ENCODE data around the gene TFR2. TPM values are rescaled to one million over a fixed set of nuclear protein-coding genes. Genes with fewer than 3 reads are reported as not detected.

Gene TFR2
- total RNA-seq, 1 donor from 2014 or later, result 1.4 TPM

GRCh38 chr7:100572281-100572948, 68.9 kb downstream of the TFR2 start:
- no peak for DNase-seq

GRCh38 chr7:100571829-100572116, 69.6 kb downstream of the TFR2 start:
- DNase-seq, result no peak

- DNase-seq, result no peak
These were observed 70.2 kb downstream of the TFR2 start for GRCh38 chr7:100570954-100571828.

Small RNA genes within 50 kb of the gene (small RNA-seq; reads per million reads assigned to genes)
- not detected for gene SAP25 (ENCODE audit: low replicate concordance)

Other genes starting within 250 kb of the TFR2 start
- 4.7 TPM for gene ZCWPW1, start 212.8 kb downstream of the TFR2 start, total RNA-seq
- gene MEPCE, start 211.7 kb downstream of the TFR2 start, total RNA-seq, result 16.2 TPM
- gene PPP1R35, start 205.1 kb downstream of the TFR2 start, total RNA-seq, result 8.1 TPM
- gene SPACDR, start 177.3 kb downstream of the TFR2 start, total RNA-seq, result 0.49 TPM
- gene TSC22D4, start 162.3 kb downstream of the TFR2 start, total RNA-seq, result 18.8 TPM
- gene NYAP1, start 157.6 kb downstream of the TFR2 start, total RNA-seq, result 1.7 TPM
- 5.2 TPM for gene AGFG2, start 102.3 kb downstream of the TFR2 start, total RNA-seq
- gene SAP25, start 67.7 kb downstream of the TFR2 start, total RNA-seq, result 0.39 TPM
- 13.3 TPM for gene LRCH4, start 55.4 kb downstream of the TFR2 start, total RNA-seq
- gene FBXO24, start 55.2 kb downstream of the TFR2 start, total RNA-seq, result 0.20 TPM
- gene PCOLCE, start 39.2 kb downstream of the TFR2 start, total RNA-seq, result 102 TPM
- gene MOSPD3, start 29.0 kb downstream of the TFR2 start, total RNA-seq, result 5.8 TPM
- not detected for gene ACTL6B, start 14.9 kb upstream of the TFR2 start, total RNA-seq
- gene GNB2, start 32.2 kb upstream of the TFR2 start, total RNA-seq, result 69.4 TPM
- gene GIGYF1, start 52.7 kb upstream of the TFR2 start, total RNA-seq, result 17.9 TPM
- 23.9 TPM for gene POP7, start 64.6 kb upstream of the TFR2 start, total RNA-seq
- not detected for gene EPO, start 78.9 kb upstream of the TFR2 start, total RNA-seq
- not detected for gene ZAN, start 92.0 kb upstream of the TFR2 start, total RNA-seq
- gene EPHB4, start 186.0 kb upstream of the TFR2 start, total RNA-seq, result 54.6 TPM
- gene SLC12A9, start 211.2 kb upstream of the TFR2 start, total RNA-seq, result 12.2 TPM
- 36.5 TPM for gene TRIP6, start 225.8 kb upstream of the TFR2 start, total RNA-seq
- gene SRRT, start 233.6 kb upstream of the TFR2 start, total RNA-seq, result 42.6 TPM
- 1.2 TPM for gene UFSP1, start 248.2 kb upstream of the TFR2 start, total RNA-seq

Data from skin of body (tissue), 3 donors.